ENCODE results near the gene RBM33.

- TF ChIP-seq POLR2AphosphoS5 (IDR thresholded peaks at IDR 0.05; ENCODE audit: borderline replicate concordance, low read depth, low read length), result no peak
- TF ChIP-seq EZH2 (IDR thresholded peaks at IDR 0.05), result peak; percentile 84
These were observed 167.7 kb downstream of the RBM33 start, which contains the start of gene SHH for GRCh38 chr7:155811895-155812761.
